ENCODE measurements around the gene SEC14L3.

SEC14L3 gene

GRCh38 chr22:30471616-30472318 lies at the start of gene SEC14L3:
Gene SEC14L3 (minus strand): TSS chr22:30472017. CDS start chr22:30471958, 59 bp downstream.
- DNase-seq (ENCODE audit: low read depth in 2 of 2) = no peak

- no peak for DNase-seq (ENCODE audit: low read depth in 2 of 2)
Observed at GRCh38 chr22:30519842-30520425, 48.1 kb upstream of the SEC14L3 start.

- no peak for DNase-seq (ENCODE audit: low read depth in 2 of 2)
Observed at GRCh38 chr22:30516731-30517130, 44.9 kb upstream of the SEC14L3 start.

GRCh38 chr22:30516273-30516672 lies 44.5 kb upstream of the SEC14L3 start:
- DNase-seq (ENCODE audit: low read depth in 2 of 2) = no peak

- DNase-seq (ENCODE audit: low read depth in 2 of 2) = no peak
Observed at GRCh38 chr22:30514252-30514651, 42.4 kb upstream of the SEC14L3 start.

GRCh38 chr22:30513462-30513861 lies 41.6 kb upstream of the SEC14L3 start:
- no peak for DNase-seq (ENCODE audit: low read depth in 2 of 2)

- no peak for DNase-seq (ENCODE audit: low read depth in 2 of 2)
Observed at GRCh38 chr22:30511911-30512310, 40.1 kb upstream of the SEC14L3 start.

- DNase-seq (ENCODE audit: low read depth in 2 of 2) = no peak
Observed at GRCh38 chr22:30511109-30511508, 39.3 kb upstream of the SEC14L3 start.

- DNase-seq (ENCODE audit: low read depth in 2 of 2) = no peak
Observed at GRCh38 chr22:30508216-30508615, 36.4 kb upstream of the SEC14L3 start.

- no peak for DNase-seq (ENCODE audit: low read depth in 2 of 2)
Observed at GRCh38 chr22:30507670-30508069, 35.9 kb upstream of the SEC14L3 start.

- no peak for DNase-seq (ENCODE audit: low read depth in 2 of 2)
Observed at GRCh38 chr22:30506507-30506968, 34.7 kb upstream of the SEC14L3 start.

- DNase-seq (ENCODE audit: low read depth in 2 of 2) = no peak
Observed at GRCh38 chr22:30503551-30503950, 31.7 kb upstream of the SEC14L3 start.

GRCh38 chr22:30502911-30503310 lies 31.1 kb upstream of the SEC14L3 start:
- DNase-seq (ENCODE audit: low read depth in 2 of 2) = no peak

GRCh38 chr22:30502153-30502552 lies 30.3 kb upstream of the SEC14L3 start:
- DNase-seq (ENCODE audit: low read depth in 2 of 2) = no peak

- no peak for DNase-seq (ENCODE audit: low read depth in 2 of 2)
Observed at GRCh38 chr22:30500628-30501027, 28.8 kb upstream of the SEC14L3 start.

GRCh38 chr22:30497466-30498150 lies 25.8 kb upstream of the SEC14L3 start:
- DNase-seq (ENCODE audit: low read depth in 2 of 2) = no peak

- DNase-seq (ENCODE audit: low read depth in 2 of 2) = no peak
Observed at GRCh38 chr22:30495041-30495784, 23.4 kb upstream of the SEC14L3 start.

- no peak for DNase-seq (ENCODE audit: low read depth in 2 of 2)
Observed at GRCh38 chr22:30492144-30492543, 20.3 kb upstream of the SEC14L3 start.

GRCh38 chr22:30491381-30491780 lies 19.6 kb upstream of the SEC14L3 start:
- DNase-seq (ENCODE audit: low read depth in 2 of 2) = no peak

GRCh38 chr22:30490399-30490798 lies 18.6 kb upstream of the SEC14L3 start:
- no peak for DNase-seq (ENCODE audit: low read depth in 2 of 2)

GRCh38 chr22:30488121-30488520 lies 16.3 kb upstream of the SEC14L3 start:
- no peak for DNase-seq (ENCODE audit: low read depth in 2 of 2)

GRCh38 chr22:30486661-30487115 lies 14.9 kb upstream of the SEC14L3 start:
- no peak for DNase-seq (ENCODE audit: low read depth in 2 of 2)

All from stimulated activated CD4-positive, alpha-beta T cell treated with anti-CD3 and anti-CD28 coated beads, Interleukin-1b, Interleukin-23, amount 100 ng/mL, for 1 hour (primary cell).